Fibroblast of pulmonary artery (primary cell): ENCODE measurements around the gene DNER.

Source experiments
- DNase-seq: peaks from one replicate; pipeline ENCODE4 v3.0.0-alpha.2; 2010; ENCODE audit warnings: low read depth
- H3K4me3 ChIP-seq: replicated peaks from 2 replicates; pipeline ENCODE4 v1.5.1; 2011; ENCODE audit warnings: low read depth, mild to moderate bottlenecking, control low read depth, low read length, moderate library complexity
- TF ChIP-seq, protein P1 (sequence below): IDR thresholded peaks from 2 replicates; pipeline ENCODE4 v1.5.1; 2011; ENCODE audit warnings: mild to moderate bottlenecking, control low read depth, low read length, inconsistent platforms; ENCODE audit errors: missing control alignments

Gene DNER

DNA sequence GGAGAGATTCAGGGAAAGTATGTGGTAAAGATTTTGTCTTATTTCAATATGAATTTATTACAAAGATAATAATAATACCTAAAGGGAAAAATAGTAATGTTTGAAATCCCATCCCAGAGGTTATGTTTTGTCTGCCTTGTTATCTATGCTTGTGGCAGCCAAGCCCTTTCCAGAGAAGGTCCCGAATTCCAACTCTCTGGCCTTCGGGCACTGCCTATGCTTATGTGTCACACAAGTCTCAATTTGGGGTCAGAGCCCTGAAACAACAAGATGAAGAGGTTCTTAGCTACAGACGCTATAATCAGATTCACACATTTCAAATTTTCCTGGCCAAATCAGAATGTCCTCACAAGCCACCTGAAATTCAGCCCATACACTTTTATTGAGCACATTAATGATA is 59.9 kb downstream of the DNER start:
- H3K4me3 ChIP-seq, result no peak overlapping the region
- DNase-seq, result no peak
- TF ChIP-seq, protein P1, sequence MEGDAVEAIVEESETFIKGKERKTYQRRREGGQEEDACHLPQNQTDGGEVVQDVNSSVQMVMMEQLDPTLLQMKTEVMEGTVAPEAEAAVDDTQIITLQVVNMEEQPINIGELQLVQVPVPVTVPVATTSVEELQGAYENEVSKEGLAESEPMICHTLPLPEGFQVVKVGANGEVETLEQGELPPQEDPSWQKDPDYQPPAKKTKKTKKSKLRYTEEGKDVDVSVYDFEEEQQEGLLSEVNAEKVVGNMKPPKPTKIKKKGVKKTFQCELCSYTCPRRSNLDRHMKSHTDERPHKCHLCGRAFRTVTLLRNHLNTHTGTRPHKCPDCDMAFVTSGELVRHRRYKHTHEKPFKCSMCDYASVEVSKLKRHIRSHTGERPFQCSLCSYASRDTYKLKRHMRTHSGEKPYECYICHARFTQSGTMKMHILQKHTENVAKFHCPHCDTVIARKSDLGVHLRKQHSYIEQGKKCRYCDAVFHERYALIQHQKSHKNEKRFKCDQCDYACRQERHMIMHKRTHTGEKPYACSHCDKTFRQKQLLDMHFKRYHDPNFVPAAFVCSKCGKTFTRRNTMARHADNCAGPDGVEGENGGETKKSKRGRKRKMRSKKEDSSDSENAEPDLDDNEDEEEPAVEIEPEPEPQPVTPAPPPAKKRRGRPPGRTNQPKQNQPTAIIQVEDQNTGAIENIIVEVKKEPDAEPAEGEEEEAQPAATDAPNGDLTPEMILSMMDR, result no peak

DNA sequence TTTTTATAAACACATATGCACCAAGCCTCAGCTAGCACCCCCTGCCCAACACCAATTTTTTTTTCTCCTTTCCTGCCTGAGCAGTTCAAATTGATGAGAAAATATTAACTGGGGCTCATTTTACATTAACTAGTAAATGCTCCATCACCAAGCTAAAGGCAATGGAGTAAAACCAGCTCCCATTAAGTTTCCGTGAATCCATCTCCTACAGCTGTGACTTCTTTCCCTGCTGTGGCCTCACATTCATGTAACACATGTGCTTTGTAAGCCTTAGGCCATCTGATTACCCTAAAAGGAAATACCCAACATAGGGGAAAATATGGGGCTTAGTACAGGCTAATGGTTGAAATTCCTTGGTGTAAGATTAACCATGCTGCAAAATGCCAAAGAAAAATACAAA is 60.8 kb downstream of the DNER start:
- no peak overlapping the region for H3K4me3 ChIP-seq
- DNase-seq, result no peak
- TF ChIP-seq, protein P1, result no peak

- H3K4me3 ChIP-seq, result no peak overlapping the region
- DNase-seq, result no peak
- TF ChIP-seq, protein P1, result no peak
Observed at GRCh38 chr2:229652796-229653195, 61.6 kb downstream of the DNER start.

- no peak for DNase-seq
- no peak overlapping the region for H3K4me3 ChIP-seq
- TF ChIP-seq, protein P1, result no peak
Observed at GRCh38 chr2:229650901-229651300, 63.5 kb downstream of the DNER start.

- TF ChIP-seq, protein P1, result no peak
- DNase-seq, result no peak
- H3K4me3 ChIP-seq, result no peak overlapping the region
Observed at GRCh38 chr2:229650059-229650458, 64.3 kb downstream of the DNER start.

- DNase-seq, result no peak
- TF ChIP-seq, protein P1, result no peak
Observed at GRCh38 chr2:229646186-229646723, 68.1 kb downstream of the DNER start.

GRCh38 chr2:229642371-229642770 is 72.0 kb downstream of the DNER start:
- TF ChIP-seq, protein P1, result no peak
- no peak for DNase-seq
- no peak overlapping the region for H3K4me3 ChIP-seq

More at GRCh38 chr2:229646186-229646723, 68.1 kb downstream of the DNER start:
- H3K4me3 ChIP-seq, result no peak overlapping the region
